Measurements from ENCODE around the gene UST. TPM values are rescaled to one million over a fixed set of nuclear protein-coding genes. Genes with fewer than 3 reads are reported as not detected.

UST gene
- total RNA-seq, 2 donors from 2014 or later: 15.3 to 16.3 TPM

GRCh38 chr6:148743476-148743875 lies 3.4 kb upstream of the UST start:
- Mint-ChIP-seq H3K4me1 (peaks cover 7% of the 10 kb centered on the region), H3K4me3 (no peak overlapping the region), H3K27me3 (ENCODE audit: insufficient read depth) (peaks cover 15% of the 10 kb centered on the region), H3K9me3 (no peaks in the 10 kb centered on the region), H3K27ac (no peak overlapping the region), H3K36me3 (ENCODE audit: low read depth) (no peaks in the 10 kb centered on the region)
- Histone ChIP-seq H3K27ac (ENCODE audit: low read depth, low read length) (no peak overlapping the region), H3K9me3 (ENCODE audit: control insufficient read depth, low read length) (no peaks in the 10 kb centered on the region), H3K9ac (ENCODE audit: extremely low read depth, low read length, poor library complexity, severe bottlenecking) (no peak overlapping the region), H3K4me3 (ENCODE audit: low read length) (no peak overlapping the region), H3K4me1 (ENCODE audit: control insufficient read depth, insufficient read depth, low read length) (no peaks in the 10 kb centered on the region), H3K36me3 (ENCODE audit: control insufficient read depth, insufficient read depth, low read length) (no peaks in the 10 kb centered on the region), H3K27me3 (ENCODE audit: control insufficient read depth, insufficient read depth, low read length, poor library complexity, severe bottlenecking) (peaks cover 4% of the 10 kb centered on the region)
- 93 to 100% methylated on average over 2 to 4 of the region's 4 CpGs for WGBS, 2 experiments (ENCODE audit: insufficient coverage in 1 of 2, insufficient read length in 1 of 2)
- no peak for DNase-seq
- no peak for TF ChIP-seq CTCF (conservative IDR thresholded peaks at IDR 0.05)

- whole genome bisulfite sequencing, 2 experiments (ENCODE audit: insufficient coverage in 1 of 2, insufficient read length in 1 of 2): 0 to 17% methylated on average over 1 to 5 of the region's 6 CpGs
- H3K9me3 ChIP-seq (ENCODE audit: control insufficient read depth, low read length): no peaks in the 10 kb centered on the region
- peak overlapping the region; percentile 81 for H3K27ac Mint-ChIP-seq
- no peaks in the 10 kb centered on the region for H3K36me3 Mint-ChIP-seq (ENCODE audit: low read depth)
- peaks cover 4% of the 10 kb centered on the region for H3K27me3 ChIP-seq (ENCODE audit: control insufficient read depth, insufficient read depth, low read length, poor library complexity, severe bottlenecking)
- no peaks in the 10 kb centered on the region for H3K9me3 Mint-ChIP-seq
- no peak overlapping the region for H3K27ac ChIP-seq (ENCODE audit: low read depth, low read length)
- H3K36me3 ChIP-seq (ENCODE audit: control insufficient read depth, insufficient read depth, low read length): no peaks in the 10 kb centered on the region
- peaks cover 9% of the 10 kb centered on the region for H3K4me1 Mint-ChIP-seq
- peaks cover 25% of the 10 kb centered on the region for H3K27me3 Mint-ChIP-seq (ENCODE audit: insufficient read depth)
- no peak overlapping the region for H3K9ac ChIP-seq (ENCODE audit: extremely low read depth, low read length, poor library complexity, severe bottlenecking)
- TF ChIP-seq CTCF (conservative IDR thresholded peaks at IDR 0.05): no peak
- H3K4me3 Mint-ChIP-seq: peak overlapping the region; percentile 88
- peak overlapping the region; percentile 85 for H3K4me3 ChIP-seq (ENCODE audit: low read length)
- H3K4me1 ChIP-seq (ENCODE audit: control insufficient read depth, insufficient read depth, low read length): no peaks in the 10 kb centered on the region
- DNase-seq: no peak
Observed at GRCh38 chr6:148745926-148746325, 904 bp upstream of the UST start.

GRCh38 chr6:148747145-148747470 lies 278 bp downstream of the UST start:
- peaks cover 9% of the 10 kb centered on the region for H3K4me1 Mint-ChIP-seq
- no peaks in the 10 kb centered on the region for H3K4me1 ChIP-seq (ENCODE audit: control insufficient read depth, insufficient read depth, low read length)
- H3K27ac ChIP-seq (ENCODE audit: low read depth, low read length): no peak overlapping the region

More at GRCh38 chr6:148747145-148747470, 278 bp downstream of the UST start:
- Histone ChIP-seq H3K9ac (ENCODE audit: extremely low read depth, low read length, poor library complexity, severe bottlenecking) (peak overlapping the region; percentile 28), H3K27me3 (ENCODE audit: control insufficient read depth, insufficient read depth, low read length, poor library complexity, severe bottlenecking) (peaks cover 4% of the 10 kb centered on the region), H3K9me3 (ENCODE audit: control insufficient read depth, low read length) (no peaks in the 10 kb centered on the region), H3K4me3 (ENCODE audit: low read length) (peak overlapping the region; percentile 80), H3K36me3 (ENCODE audit: control insufficient read depth, insufficient read depth, low read length) (no peaks in the 10 kb centered on the region)
- no peak for DNase-seq
- Mint-ChIP-seq H3K27ac (peak overlapping the region; percentile 57), H3K4me3 (peak overlapping the region; percentile 88), H3K36me3 (ENCODE audit: low read depth) (no peaks in the 10 kb centered on the region), H3K27me3 (ENCODE audit: insufficient read depth) (peaks cover 25% of the 10 kb centered on the region), H3K9me3 (no peaks in the 10 kb centered on the region)
- 0% methylated on average over 45 of the region's 45 CpGs; no CpG with 5 or more reads in 1 of the 2 experiments for WGBS, 2 experiments (ENCODE audit: insufficient coverage in 1 of 2, insufficient read length in 1 of 2)
- no peak for TF ChIP-seq CTCF (conservative IDR thresholded peaks at IDR 0.05)
